Measurements from ENCODE around the gene MBD3L5.

MBD3L5 gene

GRCh38 chr19:7069042-7069903 is 38.9 kb downstream of the MBD3L5 start, which contains the start of gene ZNF557:
Gene ZNF557 (plus strand): TSS chr19:7069703. CDS start chr19:7075075, 5,372 bp downstream.
- Histone ChIP-seq H3K27me3 (ENCODE audit: insufficient read depth, low read length) (no peaks in the 10 kb centered on the region), H3K79me2 (ENCODE audit: control insufficient read depth, insufficient read depth, low read length, unreplicated experiment) (peaks cover 10% of the 10 kb centered on the region), H3K4me3 (ENCODE audit: low read depth, low read length) (peak within 1 kb of the TSS; percentile 84), H2AFZ (ENCODE audit: low read length, unreplicated experiment) (peak within 1 kb of the TSS; percentile 78), H3K36me3 (ENCODE audit: insufficient read depth, low read length) (peaks cover 14% of the 10 kb centered on the region), H3K4me1 (ENCODE audit: control insufficient read depth, insufficient read depth, low read length, unreplicated experiment) (peaks cover 6% of the 10 kb centered on the region), H3K27ac (ENCODE audit: low read depth, low read length) (peak within 1 kb of the TSS; percentile 29; the same call in 1 of the 2 replicates)

- Histone ChIP-seq H3K36me3 (ENCODE audit: insufficient read depth, low read length) (peaks cover 16% of the 10 kb centered on the region), H3K79me2 (ENCODE audit: control insufficient read depth, insufficient read depth, low read length, unreplicated experiment) (peaks cover 10% of the 10 kb centered on the region), H3K27ac (ENCODE audit: low read depth, low read length) (peak overlapping the region; percentile 29; the same call in 1 of the 2 replicates), H3K4me3 (ENCODE audit: low read depth, low read length) (peak overlapping the region; percentile 84), H2AFZ (ENCODE audit: low read length, unreplicated experiment) (peak overlapping the region; percentile 78), H3K27me3 (ENCODE audit: insufficient read depth, low read length) (no peaks in the 10 kb centered on the region), H3K4me1 (ENCODE audit: control insufficient read depth, insufficient read depth, low read length, unreplicated experiment) (peaks cover 6% of the 10 kb centered on the region)
Observed at GRCh38 chr19:7069904-7070226, 39.5 kb downstream of the MBD3L5 start.

- Histone ChIP-seq H3K4me3 (ENCODE audit: low read depth, low read length) (no peak overlapping the region), H3K27ac (ENCODE audit: low read depth, low read length) (no peak overlapping the region), H3K79me2 (ENCODE audit: control insufficient read depth, insufficient read depth, low read length, unreplicated experiment) (peaks cover 10% of the 10 kb centered on the region), H2AFZ (ENCODE audit: low read length, unreplicated experiment) (no peak overlapping the region), H3K27me3 (ENCODE audit: insufficient read depth, low read length) (no peaks in the 10 kb centered on the region), H3K4me1 (ENCODE audit: control insufficient read depth, insufficient read depth, low read length, unreplicated experiment) (peaks cover 6% of the 10 kb centered on the region), H3K36me3 (ENCODE audit: insufficient read depth, low read length) (peaks cover 37% of the 10 kb centered on the region)
Observed at GRCh38 chr19:7072541-7072940, 42.2 kb downstream of the MBD3L5 start.

GRCh38 chr19:7074705-7075282 is 44.4 kb downstream of the MBD3L5 start:
- no peak overlapping the region for H3K27ac ChIP-seq (ENCODE audit: low read depth, low read length)
- H3K4me1 ChIP-seq (ENCODE audit: control insufficient read depth, insufficient read depth, low read length, unreplicated experiment), result peaks cover 6% of the 10 kb centered on the region
- peaks cover 9% of the 10 kb centered on the region for H3K79me2 ChIP-seq (ENCODE audit: control insufficient read depth, insufficient read depth, low read length, unreplicated experiment)
- no peaks in the 10 kb centered on the region for H3K27me3 ChIP-seq (ENCODE audit: insufficient read depth, low read length)
- no peak overlapping the region for H3K4me3 ChIP-seq (ENCODE audit: low read depth, low read length)
- H3K36me3 ChIP-seq (ENCODE audit: insufficient read depth, low read length), result peaks cover 55% of the 10 kb centered on the region
- H2AFZ ChIP-seq (ENCODE audit: low read length, unreplicated experiment), result no peak overlapping the region

- Histone ChIP-seq H3K79me2 (ENCODE audit: control insufficient read depth, insufficient read depth, low read length, unreplicated experiment) (no peaks in the 10 kb centered on the region), H3K27ac (ENCODE audit: low read depth, low read length) (no peak overlapping the region), H2AFZ (ENCODE audit: low read length, unreplicated experiment) (no peak overlapping the region), H3K4me1 (ENCODE audit: control insufficient read depth, insufficient read depth, low read length, unreplicated experiment) (no peaks in the 10 kb centered on the region), H3K27me3 (ENCODE audit: insufficient read depth, low read length) (no peaks in the 10 kb centered on the region), H3K4me3 (ENCODE audit: low read depth, low read length) (no peak overlapping the region), H3K36me3 (ENCODE audit: insufficient read depth, low read length) (peaks cover 69% of the 10 kb centered on the region)
Observed at GRCh38 chr19:7076151-7076550, 45.8 kb downstream of the MBD3L5 start.

GRCh38 chr19:7078008-7078407 is 47.6 kb downstream of the MBD3L5 start:
- H3K27ac ChIP-seq (ENCODE audit: low read depth, low read length), result no peak overlapping the region
- H3K36me3 ChIP-seq (ENCODE audit: insufficient read depth, low read length), result peaks cover 80% of the 10 kb centered on the region
- H2AFZ ChIP-seq (ENCODE audit: low read length, unreplicated experiment), result no peak overlapping the region
- H3K79me2 ChIP-seq (ENCODE audit: control insufficient read depth, insufficient read depth, low read length, unreplicated experiment), result no peaks in the 10 kb centered on the region
- no peaks in the 10 kb centered on the region for H3K4me1 ChIP-seq (ENCODE audit: control insufficient read depth, insufficient read depth, low read length, unreplicated experiment)
- no peak overlapping the region for H3K4me3 ChIP-seq (ENCODE audit: low read depth, low read length)
- H3K27me3 ChIP-seq (ENCODE audit: insufficient read depth, low read length), result no peaks in the 10 kb centered on the region

All from ACC112 (cell line).